GM19240 (cell line): ENCODE data around the gene HDAC6.
A peak's percentile ranks its signal among the peaks of the same experiment; 100 is the strongest.

Experiments used
- DNase-seq: peaks from one replicate; pipeline ENCODE4 v3.0.0; 2011; ENCODE audit warnings: low spot score; ENCODE audit not compliant: insufficient read length

Gene HDAC6

GRCh38 chrX:48801280-48802088 is at the start of gene HDAC6:
HDAC6 (plus strand) TSS chrX:48802067; CDS start chrX:48802693, 626 bp downstream.
- DNase-seq = peak; percentile 70

GRCh38 chrX:48752498-48752897 is 49.4 kb upstream of the HDAC6 start:
- DNase-seq = no peak

GRCh38 chrX:48753708-48754228 is 48.1 kb upstream of the HDAC6 start:
- no peak for DNase-seq

- no peak for DNase-seq
Measured at GRCh38 chrX:48754238-48754637, 47.6 kb upstream of the HDAC6 start.

- DNase-seq = no peak
Measured at GRCh38 chrX:48761674-48762471, 40.0 kb upstream of the HDAC6 start, which contains the start of gene GLOD5. GLOD5 (plus strand) TSS chrX:48761747; CDS start chrX:48761791, 44 bp downstream.

- DNase-seq = no peak
Measured at GRCh38 chrX:48769230-48769629, 32.6 kb upstream of the HDAC6 start.

GRCh38 chrX:48770296-48770695 is 31.6 kb upstream of the HDAC6 start:
- no peak for DNase-seq

GRCh38 chrX:48772602-48773001 is 29.3 kb upstream of the HDAC6 start:
- no peak for DNase-seq

GRCh38 chrX:48776818-48777439 is 24.9 kb upstream of the HDAC6 start:
- no peak for DNase-seq

GRCh38 chrX:48779399-48779798 is 22.5 kb upstream of the HDAC6 start:
- DNase-seq = no peak

- DNase-seq = no peak
Measured at GRCh38 chrX:48781705-48782104, 20.2 kb upstream of the HDAC6 start.

- no peak for DNase-seq
Measured at GRCh38 chrX:48782216-48782615, 19.7 kb upstream of the HDAC6 start.

- DNase-seq = no peak
Measured at GRCh38 chrX:48782795-48783194, 19.1 kb upstream of the HDAC6 start.

- no peak for DNase-seq
Measured at GRCh38 chrX:48784726-48785125, 17.1 kb upstream of the HDAC6 start.

GRCh38 chrX:48785186-48785539 is 16.7 kb upstream of the HDAC6 start:
- no peak for DNase-seq

- DNase-seq = no peak
Measured at GRCh38 chrX:48785540-48786214, 16.2 kb upstream of the HDAC6 start.

GRCh38 chrX:48786341-48786800 is 15.5 kb upstream of the HDAC6 start, which contains the start of gene GATA1:
GATA1 (plus strand) TSS chrX:48786590; CDS start chrX:48791110, 4,520 bp downstream.
- no peak for DNase-seq

GRCh38 chrX:48786825-48787504 is 14.9 kb upstream of the HDAC6 start:
- no peak for DNase-seq

GRCh38 chrX:48787505-48788443 is 14.1 kb upstream of the HDAC6 start:
- DNase-seq = no peak
